Panc1 (cell line): ENCODE data around the gene AMBRA1. TPM values are rescaled to one million over a fixed set of nuclear protein-coding genes. Genes with fewer than 3 reads are reported as not detected.

Experiments
- ATAC-seq: fragments of 200-7000 bp; cut with Tn5 transposase; 2 replicates; pipeline ENCODE4 v1.9.1; 2020; ENCODE audit warnings: mild to moderate bottlenecking, moderate library complexity
- BruUV-seq: library from RNA; stranded (reverse); fragments of 400-500 nt; replicated peaks from 2 replicates; lab custom pipeline; 2021; lab: Mats Ljungman, UMichigan
- CTCF ChIA-PET: fragments of 300-600 bp; sonication (Branson Sonifier 250); formaldehyde crosslinking; loops from one replicate; lab custom pipeline; 2022; ENCODE audit warnings: antibody characterized with exemption; lab: Charles Lee
- POLR2A ChIA-PET: fragments of 300-600 bp; sonication (Branson Sonifier 250); formaldehyde crosslinking; loops from one replicate; lab custom pipeline; 2022; ENCODE audit warnings: antibody characterized with exemption; lab: Charles Lee
- DNase-seq: peaks from one replicate; pipeline ENCODE4 v3.0.0-alpha.2; 2010; ENCODE audit warnings: low read depth, low spot score
- H3K27ac ChIP-seq: 2 replicates; pipeline ENCODE4 v1.5.1; 2011; ENCODE audit warnings: mild to moderate bottlenecking, low read length, inconsistent platforms
- H3K27me3 ChIP-seq: fragments of 200-500 bp; sonication (Bioruptor generic); 2 replicates; pipeline ENCODE4 v1.6.0; 2014; ENCODE audit warnings: low read length, inconsistent platforms; ENCODE audit not compliant: control insufficient read depth, insufficient read depth
- H3K36me3 ChIP-seq: fragments of 200-500 bp; sonication (Bioruptor generic); 2 replicates; pipeline ENCODE4 v1.5.1; 2014; ENCODE audit warnings: inconsistent platforms, mild to moderate bottlenecking, low read length, moderate library complexity; ENCODE audit not compliant: control insufficient read depth, insufficient read depth
- H3K4me1 ChIP-seq: 2 replicates; pipeline ENCODE4 v1.5.1; 2011; ENCODE audit warnings: inconsistent platforms, mild to moderate bottlenecking, low read length, moderate library complexity; ENCODE audit not compliant: control insufficient read depth, insufficient read depth
- H3K4me3 ChIP-seq, 2 experiments: 2 replicates each; pipeline ENCODE4 v1.5.1; 2011 to 2012; ENCODE audit warnings: low read depth in 2 of 2, low read length in 2 of 2, mild to moderate bottlenecking in 2 of 2, inconsistent platforms in 1 of 2, moderate library complexity in 1 of 2
- H3K9me3 ChIP-seq: fragments of 200-500 bp; sonication (Bioruptor generic); 2 replicates; pipeline ENCODE4 v1.5.1; 2014; ENCODE audit warnings: low read depth, mild to moderate bottlenecking, inconsistent platforms, low read length, moderate library complexity; ENCODE audit not compliant: control insufficient read depth, insufficient read depth
- POLR2AphosphoS5 ChIP-seq: IDR thresholded peaks from 2 replicates; pipeline ENCODE4 v1.6.1; 2012; ENCODE audit warnings: mild to moderate bottlenecking, low read depth, low read length, moderate library complexity
- SIN3A ChIP-seq: IDR thresholded peaks from 2 replicates; pipeline ENCODE4 v1.6.1; 2012; ENCODE audit warnings: low read depth, mild to moderate bottlenecking, low read length, moderate library complexity, borderline replicate concordance; ENCODE audit not compliant: insufficient read depth
- TCF7L2 ChIP-seq: IDR thresholded peaks from 2 replicates; pipeline ENCODE4 v1.6.1; 2011; ENCODE audit warnings: mild to moderate bottlenecking, low read depth, low read length, inconsistent platforms
- in situ Hi-C: cut with HindIII; loops from 2 replicates; pipeline ENCODE4 v1.10.0; 2016; ENCODE audit warnings: low sequenced_read_pairs, low pct_unique_long_range_greater_than_20kb
- intact Hi-C: fragments of 100-400 bp; cut with micrococcal nuclease; formaldehyde crosslinking; loops from one replicate; pipeline ENCODE4 v1.10.0; 2022; ENCODE audit not compliant: unreplicated experiment
- total RNA-seq: library from RNA; stranded (reverse); gene quantifications from one replicate; pipeline ENCODE4 v1.2.1, GENCODE V29; 2021; ENCODE audit not compliant: unreplicated experiment
- TF ChIP-seq, protein P1 (sequence below), 2 experiments: IDR thresholded peaks; 2 replicates each; pipeline ENCODE4 v1.6.1; 2011 to 2012; ENCODE audit warnings: low read depth in 2 of 2, control low read depth in 1 of 2, low read length in 1 of 2, mild to moderate bottlenecking in 1 of 2, moderate library complexity in 1 of 2; ENCODE audit not compliant: insufficient read depth in 1 of 2
- TF ChIP-seq, protein P2 (sequence below): fragments of 450-650 bp; IDR thresholded peaks from 2 replicates; pipeline ENCODE4 v1.5.1; 2017; ENCODE audit warnings: mild to moderate bottlenecking

Gene AMBRA1
- total RNA-seq, 1 experiment from 2014 or later: 40.0 TPM

DNA sequence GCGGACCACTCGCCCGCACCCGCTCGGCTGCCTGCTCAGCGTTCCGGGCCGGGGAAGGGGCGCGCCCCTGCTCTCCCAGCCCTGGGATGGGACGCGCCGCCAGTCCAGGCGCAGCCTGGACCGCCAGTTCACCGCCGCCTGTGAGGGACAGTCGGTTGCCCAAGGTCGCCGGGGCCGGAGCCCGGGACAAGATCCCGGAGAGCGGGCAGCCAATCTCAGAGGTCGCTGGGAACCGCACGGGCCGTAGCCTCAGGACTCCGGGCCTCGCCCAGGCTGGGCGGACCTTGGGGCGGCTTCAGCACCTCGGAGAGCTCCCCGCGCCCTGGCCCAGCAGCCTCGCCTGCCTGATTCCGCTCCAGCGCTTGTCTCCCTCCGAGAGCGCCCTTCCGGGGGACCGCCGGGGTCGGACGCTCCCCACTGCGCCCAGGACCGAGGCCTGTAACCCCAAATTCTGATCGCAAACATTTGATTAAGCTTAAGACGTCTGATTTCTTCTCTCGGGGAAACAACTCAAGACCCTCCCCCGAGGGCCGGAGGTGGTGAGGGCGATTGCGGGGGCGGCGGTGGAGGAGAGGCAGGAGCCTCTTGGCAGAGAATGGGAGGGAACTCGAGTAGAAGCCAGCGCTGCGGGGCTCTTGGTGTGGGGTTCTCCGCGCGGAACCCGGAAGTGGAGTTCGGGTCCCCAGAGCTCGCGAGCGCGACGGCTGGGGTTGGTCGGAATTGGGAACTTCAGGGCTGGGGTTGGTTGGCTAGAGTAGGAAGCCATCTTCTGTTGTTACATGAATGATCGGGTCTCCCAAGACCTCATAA is 201.2 kb downstream of the AMBRA1 start:
- intact Hi-C loops: no loop called here
- ATAC-seq (peak; percentile 68), DNase-seq (no peak)
- no TSS peak for BruUV-seq
- ChIA-PET CTCF (interaction anchor here (0.5 to 1.4 kb wide), 8 partner anchors 9 to 477 kb away, joined by 3 to 7 read pairs (median 4); partner anchors contain the start of genes ATG13 and HARBI1), POLR2A (no interaction called here)
- Histone ChIP-seq H3K4me3 (peak overlapping the region; percentile 49 to 50), H3K36me3 (no peaks in the 10 kb centered on the region), H3K27me3 (peaks cover 3% of the 10 kb centered on the region; the same call in 1 of the 2 replicates), H3K9me3 (no peaks in the 10 kb centered on the region), H3K4me1 (peaks cover 17% of the 10 kb centered on the region), H3K27ac (no peak overlapping the region)
- in situ Hi-C loops: no loop called here
- TF ChIP-seq, protein P1, sequence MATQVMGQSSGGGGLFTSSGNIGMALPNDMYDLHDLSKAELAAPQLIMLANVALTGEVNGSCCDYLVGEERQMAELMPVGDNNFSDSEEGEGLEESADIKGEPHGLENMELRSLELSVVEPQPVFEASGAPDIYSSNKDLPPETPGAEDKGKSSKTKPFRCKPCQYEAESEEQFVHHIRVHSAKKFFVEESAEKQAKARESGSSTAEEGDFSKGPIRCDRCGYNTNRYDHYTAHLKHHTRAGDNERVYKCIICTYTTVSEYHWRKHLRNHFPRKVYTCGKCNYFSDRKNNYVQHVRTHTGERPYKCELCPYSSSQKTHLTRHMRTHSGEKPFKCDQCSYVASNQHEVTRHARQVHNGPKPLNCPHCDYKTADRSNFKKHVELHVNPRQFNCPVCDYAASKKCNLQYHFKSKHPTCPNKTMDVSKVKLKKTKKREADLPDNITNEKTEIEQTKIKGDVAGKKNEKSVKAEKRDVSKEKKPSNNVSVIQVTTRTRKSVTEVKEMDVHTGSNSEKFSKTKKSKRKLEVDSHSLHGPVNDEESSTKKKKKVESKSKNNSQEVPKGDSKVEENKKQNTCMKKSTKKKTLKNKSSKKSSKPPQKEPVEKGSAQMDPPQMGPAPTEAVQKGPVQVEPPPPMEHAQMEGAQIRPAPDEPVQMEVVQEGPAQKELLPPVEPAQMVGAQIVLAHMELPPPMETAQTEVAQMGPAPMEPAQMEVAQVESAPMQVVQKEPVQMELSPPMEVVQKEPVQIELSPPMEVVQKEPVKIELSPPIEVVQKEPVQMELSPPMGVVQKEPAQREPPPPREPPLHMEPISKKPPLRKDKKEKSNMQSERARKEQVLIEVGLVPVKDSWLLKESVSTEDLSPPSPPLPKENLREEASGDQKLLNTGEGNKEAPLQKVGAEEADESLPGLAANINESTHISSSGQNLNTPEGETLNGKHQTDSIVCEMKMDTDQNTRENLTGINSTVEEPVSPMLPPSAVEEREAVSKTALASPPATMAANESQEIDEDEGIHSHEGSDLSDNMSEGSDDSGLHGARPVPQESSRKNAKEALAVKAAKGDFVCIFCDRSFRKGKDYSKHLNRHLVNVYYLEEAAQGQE (IDR thresholded peaks at IDR 0.05; ENCODE audit: insufficient read depth in 1 of 2, low read depth in 2 of 2, low read length in 1 of 2): peak; percentile 99
- TF ChIP-seq SIN3A (peak; percentile 85; the same call in 1 of the 2 replicates), TCF7L2 (0 out of 2 replicates have a peak, but pooled peaks have one; percentile 19), POLR2AphosphoS5 (0 out of 2 replicates have a peak, but pooled peaks have one; percentile 22)
- TF ChIP-seq, protein P2, sequence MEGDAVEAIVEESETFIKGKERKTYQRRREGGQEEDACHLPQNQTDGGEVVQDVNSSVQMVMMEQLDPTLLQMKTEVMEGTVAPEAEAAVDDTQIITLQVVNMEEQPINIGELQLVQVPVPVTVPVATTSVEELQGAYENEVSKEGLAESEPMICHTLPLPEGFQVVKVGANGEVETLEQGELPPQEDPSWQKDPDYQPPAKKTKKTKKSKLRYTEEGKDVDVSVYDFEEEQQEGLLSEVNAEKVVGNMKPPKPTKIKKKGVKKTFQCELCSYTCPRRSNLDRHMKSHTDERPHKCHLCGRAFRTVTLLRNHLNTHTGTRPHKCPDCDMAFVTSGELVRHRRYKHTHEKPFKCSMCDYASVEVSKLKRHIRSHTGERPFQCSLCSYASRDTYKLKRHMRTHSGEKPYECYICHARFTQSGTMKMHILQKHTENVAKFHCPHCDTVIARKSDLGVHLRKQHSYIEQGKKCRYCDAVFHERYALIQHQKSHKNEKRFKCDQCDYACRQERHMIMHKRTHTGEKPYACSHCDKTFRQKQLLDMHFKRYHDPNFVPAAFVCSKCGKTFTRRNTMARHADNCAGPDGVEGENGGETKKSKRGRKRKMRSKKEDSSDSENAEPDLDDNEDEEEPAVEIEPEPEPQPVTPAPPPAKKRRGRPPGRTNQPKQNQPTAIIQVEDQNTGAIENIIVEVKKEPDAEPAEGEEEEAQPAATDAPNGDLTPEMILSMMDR: no peak

DNA sequence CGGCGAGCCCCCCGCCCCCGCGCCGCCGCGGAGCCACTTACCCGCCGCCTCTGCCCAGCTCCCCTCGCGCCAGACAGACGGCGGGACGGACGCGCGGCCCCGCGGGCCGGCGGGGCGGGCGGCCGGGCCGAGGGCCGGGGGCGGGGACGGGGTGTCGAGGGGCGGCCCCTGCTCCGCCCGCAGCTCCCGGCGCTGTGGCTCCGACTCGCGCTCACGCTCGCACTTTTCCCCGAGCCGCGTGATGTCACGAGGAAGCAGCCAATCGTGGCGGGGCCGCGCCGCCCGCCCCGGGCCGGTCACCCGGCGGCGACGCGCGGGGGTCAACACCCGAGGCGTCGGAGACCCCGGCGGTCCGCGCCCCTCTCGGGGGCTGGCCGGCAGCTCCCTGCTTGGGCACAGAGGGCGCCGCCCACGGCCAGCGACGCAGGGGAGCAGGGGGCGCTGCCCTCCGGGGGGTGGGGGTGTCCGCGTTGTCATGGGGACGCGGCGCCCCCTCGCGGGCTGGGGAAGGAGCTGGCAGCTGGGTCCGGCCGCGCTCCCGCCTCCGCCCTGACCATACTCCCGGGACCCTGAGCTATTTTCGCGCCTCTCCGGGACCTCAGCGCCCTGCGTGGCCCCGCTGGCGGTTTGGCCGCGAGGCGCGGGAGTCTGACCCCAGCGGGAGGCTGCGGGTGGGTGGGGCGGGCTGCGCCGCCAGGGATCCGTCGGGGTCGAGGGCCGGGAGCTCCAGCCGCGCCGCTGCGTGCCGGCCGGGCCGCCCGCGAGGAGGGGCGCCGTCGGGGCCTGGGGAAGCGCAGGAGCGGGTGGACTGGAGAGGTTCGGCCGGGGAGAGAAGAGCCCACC is 202.0 kb downstream of the AMBRA1 start, which contains the start of gene CHRM4:
Gene CHRM4, minus strand, starts transcription at position 199 of the 843 bp plus-strand sequence. CDS start 5,219 bp downstream, outside the sequence.
- no peak for DNase-seq
- BruUV-seq: no TSS peak
- CTCF ChIA-PET: interaction anchor here (0.5 to 1.4 kb wide), 8 partner anchors 9 to 478 kb away, joined by 3 to 7 read pairs (median 4); partner anchors contain the start of genes ATG13 and HARBI1

More for the DNA sequence above, 202.0 kb downstream of the AMBRA1 start, which contains the start of gene CHRM4:
- Histone ChIP-seq H3K9me3 (no peaks in the 10 kb centered on the region), H3K27me3 (peaks cover 3% of the 10 kb centered on the region; the same call in 1 of the 2 replicates), H3K36me3 (no peaks in the 10 kb centered on the region), H3K4me1 (peaks cover 17% of the 10 kb centered on the region), H3K27ac (no peak within 1 kb of the TSS), H3K4me3 (peak within 1 kb of the TSS; percentile 49 to 70)
- intact Hi-C loops (no loop called here), in situ Hi-C loops (no loop called here)
- POLR2A ChIA-PET: interaction anchor here (0.6 kb wide), 2 partner anchors 773 to 1544 kb away, joined by 5 to 11 read pairs; no protein-coding TSS in a partner anchor
- TF ChIP-seq, protein P1 (IDR thresholded peaks at IDR 0.05; ENCODE audit: insufficient read depth in 1 of 2, low read depth in 2 of 2, low read length in 1 of 2): peak in 1 of 2 experiments; percentile 80; a peak in 2 of 4 replicates
- TF ChIP-seq, protein P2: peak; percentile 92; the same call in 1 of the 2 replicates
- TF ChIP-seq TCF7L2: no peak
- peak; percentile 30; the same call in 1 of the 2 replicates for TF ChIP-seq SIN3A
- TF ChIP-seq POLR2AphosphoS5: no peak
- ATAC-seq: peak; percentile 72
